GM12892 (cell line): Measurements from ENCODE around the gene SGPL1.

Experiments used
- POLR2A ChIP-seq: IDR thresholded peaks from 2 replicates; pipeline ENCODE4 v1.6.1; 2011; ENCODE audit warnings: low read depth, low read length, control low read depth
- POLR2AphosphoS5 ChIP-seq: IDR thresholded peaks from 2 replicates; pipeline ENCODE4 v1.6.1; 2011; ENCODE audit warnings: low read depth, low read length, control low read depth

GRCh38 chr10:70771311-70772194, 44.2 kb upstream of the SGPL1 start:
- no peak for TF ChIP-seq POLR2A
- TF ChIP-seq POLR2AphosphoS5 = no peak
